Measurements from ENCODE around the gene NOP16. TPM values are rescaled to one million over a fixed set of nuclear protein-coding genes. Genes with fewer than 3 reads are reported as not detected.

The NOP16 gene
- total RNA-seq, 6 experiments from 2014 or later: 27.8 to 48.7 (median 33.2) TPM

- no peak overlapping the region for H3K4me3 Mint-ChIP-seq
- no peaks in the 10 kb centered on the region for H3K9me3 Mint-ChIP-seq
- H3K36me3 Mint-ChIP-seq (ENCODE audit: low read depth): peaks cover 31% of the 10 kb centered on the region
- H3K27ac Mint-ChIP-seq: no peak overlapping the region
- H3K4me1 Mint-ChIP-seq (ENCODE audit: low read depth): peaks cover 18% of the 10 kb centered on the region
- peaks cover 5% of the 10 kb centered on the region for H3K27me3 Mint-ChIP-seq (ENCODE audit: insufficient read depth)
- DNase-seq: no peak
- 0 out of 2 replicates have a peak, but pooled peaks have one; percentile 9 for TF ChIP-seq CTCF (IDR thresholded peaks at IDR 0.05)
These were observed 3.1 kb upstream of the NOP16 start for GRCh38 chr5:176391479-176391878.

GRCh38 chr5:176389135-176390123 lies 1.0 kb upstream of the NOP16 start:
- no peak for TF ChIP-seq CTCF (IDR thresholded peaks at IDR 0.05)
- peak overlapping the region; percentile 97 for H3K4me3 Mint-ChIP-seq
- H3K4me1 Mint-ChIP-seq (ENCODE audit: low read depth): peaks cover 29% of the 10 kb centered on the region
- H3K27me3 Mint-ChIP-seq (ENCODE audit: insufficient read depth): peaks cover 5% of the 10 kb centered on the region
- no peak for DNase-seq
- peak overlapping the region; percentile 98 for H3K27ac Mint-ChIP-seq
- H3K9me3 Mint-ChIP-seq: no peaks in the 10 kb centered on the region
- peaks cover 41% of the 10 kb centered on the region for H3K36me3 Mint-ChIP-seq (ENCODE audit: low read depth)

GRCh38 chr5:176388003-176388443 lies 375 bp downstream of the NOP16 start:
- Mint-ChIP-seq H3K27ac (peak overlapping the region; percentile 98), H3K9me3 (no peaks in the 10 kb centered on the region), H3K27me3 (ENCODE audit: insufficient read depth) (peaks cover 5% of the 10 kb centered on the region), H3K36me3 (ENCODE audit: low read depth) (peaks cover 46% of the 10 kb centered on the region), H3K4me1 (ENCODE audit: low read depth) (peaks cover 29% of the 10 kb centered on the region), H3K4me3 (peak overlapping the region; percentile 97)
- TF ChIP-seq CTCF (IDR thresholded peaks at IDR 0.05): no peak
- peak; percentile 34 for DNase-seq

GRCh38 chr5:176387384-176387925 lies 943 bp downstream of the NOP16 start:
- no peak; the same call in 1 of the 2 replicates for TF ChIP-seq CTCF (IDR thresholded peaks at IDR 0.05)
- Mint-ChIP-seq H3K9me3 (no peaks in the 10 kb centered on the region), H3K4me3 (peak overlapping the region; percentile 97), H3K27me3 (ENCODE audit: insufficient read depth) (peaks cover 5% of the 10 kb centered on the region), H3K36me3 (ENCODE audit: low read depth) (peaks cover 46% of the 10 kb centered on the region), H3K27ac (peak overlapping the region; percentile 98), H3K4me1 (ENCODE audit: low read depth) (peaks cover 29% of the 10 kb centered on the region)
- DNase-seq: no peak

- peaks cover 49% of the 10 kb centered on the region for H3K36me3 Mint-ChIP-seq (ENCODE audit: low read depth)
- H3K4me1 Mint-ChIP-seq (ENCODE audit: low read depth): peaks cover 29% of the 10 kb centered on the region
- no peaks in the 10 kb centered on the region for H3K9me3 Mint-ChIP-seq
- H3K27me3 Mint-ChIP-seq (ENCODE audit: insufficient read depth): peaks cover 5% of the 10 kb centered on the region
- peak overlapping the region; percentile 97 for H3K4me3 Mint-ChIP-seq
- no peak for DNase-seq
- TF ChIP-seq CTCF (IDR thresholded peaks at IDR 0.05): no peak
- H3K27ac Mint-ChIP-seq: peak overlapping the region; percentile 98; the same call in 1 of the 2 replicates
These were observed 1.9 kb downstream of the NOP16 start for GRCh38 chr5:176386491-176386890.
